Left ventricle myocardium inferior (tissue), 1 donor: ENCODE measurements around the gene MYL5. TPM values are rescaled to one million over a fixed set of nuclear protein-coding genes. Genes with fewer than 3 reads are reported as not detected.

ENCODE experiments used
- DNase-seq: peaks from one replicate; pipeline ENCODE4 v3.0.0-alpha.2; 2020
- H3K27ac ChIP-seq: fragments of 200-600 bp; replicated peaks from 2 replicates; pipeline ENCODE4 v1.8.0; 2021
- H3K27me3 ChIP-seq: fragments of 200-600 bp; 2 replicates; pipeline ENCODE4 v1.8.0; 2021; ENCODE audit warnings: low read depth
- H3K36me3 ChIP-seq: fragments of 200-600 bp; 2 replicates; pipeline ENCODE4 v1.8.0; 2021
- H3K4me1 ChIP-seq: fragments of 200-600 bp; 2 replicates; pipeline ENCODE4 v1.8.0; 2021
- H3K4me3 ChIP-seq: fragments of 200-600 bp; 2 replicates; pipeline ENCODE4 v1.8.0; 2021; ENCODE audit warnings: mild to moderate bottlenecking, moderate library complexity
- H3K9me3 ChIP-seq: fragments of 200-600 bp; replicated peaks from 2 replicates; pipeline ENCODE4 v1.8.0; 2021
- intact Hi-C: fragments of 100-400 bp; cut with micrococcal nuclease; formaldehyde crosslinking; loops from one replicate; pipeline ENCODE4 v1.11.0; 2022
- total RNA-seq: library from RNA; stranded (reverse); fragmentation: NEBNext Ultra II Directional; extraction: Animal tissue kit (Norgen Biotek cat#: 25700); gene quantifications from one replicate; pipeline ENCODE4 v1.2.1, GENCODE V29; 2021
- TF ChIP-seq, protein P1 (sequence below): fragments of 200-600 bp; IDR thresholded peaks from 2 replicates; pipeline ENCODE4 v1.8.0; 2021; ENCODE audit warnings: antibody characterized with exemption, mild to moderate bottlenecking, borderline replicate concordance
- donor health status: DM: no; HTN: yes; CAD: no; lungs with severe emphysema.

The MYL5 gene
- total RNA-seq, 1 donor from 2014 or later, result 4.5 TPM

DNA sequence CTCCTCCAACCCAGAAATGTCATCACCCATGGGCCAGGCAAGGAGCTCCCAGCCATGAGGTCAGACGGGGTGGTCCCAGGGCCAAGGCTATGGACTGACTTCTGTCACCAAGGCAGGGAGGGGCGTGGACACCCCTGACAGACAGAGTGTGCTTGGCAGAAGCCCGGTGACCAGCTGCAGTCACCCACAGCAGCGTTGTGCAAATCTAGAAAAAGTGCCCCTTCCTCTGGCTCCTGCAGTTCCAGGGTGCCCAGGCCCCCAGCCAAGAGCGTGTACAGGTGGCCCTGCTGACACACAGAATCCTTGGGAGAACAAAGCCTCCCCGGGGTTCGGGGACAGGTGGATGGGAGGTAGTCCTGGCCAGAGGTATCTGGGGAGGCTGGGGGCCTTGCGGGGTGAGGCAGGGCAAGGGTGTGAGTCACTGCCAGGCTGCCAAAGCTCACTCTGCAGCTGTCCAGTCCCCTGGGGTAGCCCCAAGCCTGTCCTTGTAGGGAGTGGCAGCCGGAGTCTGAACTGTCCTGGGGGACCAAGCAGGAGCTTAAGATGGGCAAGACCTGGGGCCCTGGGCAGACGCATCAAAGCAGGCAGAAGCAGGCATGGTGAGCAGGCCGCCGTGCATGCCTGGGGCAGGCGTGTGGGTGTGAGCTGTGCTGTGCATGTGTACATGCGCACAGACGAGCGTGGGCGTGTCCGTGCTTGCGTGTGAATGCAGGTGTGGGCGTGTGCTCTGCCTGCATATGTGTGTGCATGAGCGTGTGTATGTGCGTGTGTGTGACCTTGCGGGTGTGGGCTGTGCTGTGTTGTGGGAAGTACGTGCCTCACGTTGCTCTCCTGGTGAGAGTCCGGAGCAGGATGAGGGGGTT, 3.3 kb downstream of the MYL5 start:
- no peaks in the 10 kb centered on the region for H3K27me3 ChIP-seq
- H3K9me3 ChIP-seq, result no peaks in the 10 kb centered on the region
- H3K27ac ChIP-seq, result no peak overlapping the region
- peaks cover 6% of the 10 kb centered on the region for H3K36me3 ChIP-seq
- TF ChIP-seq, protein P1, sequence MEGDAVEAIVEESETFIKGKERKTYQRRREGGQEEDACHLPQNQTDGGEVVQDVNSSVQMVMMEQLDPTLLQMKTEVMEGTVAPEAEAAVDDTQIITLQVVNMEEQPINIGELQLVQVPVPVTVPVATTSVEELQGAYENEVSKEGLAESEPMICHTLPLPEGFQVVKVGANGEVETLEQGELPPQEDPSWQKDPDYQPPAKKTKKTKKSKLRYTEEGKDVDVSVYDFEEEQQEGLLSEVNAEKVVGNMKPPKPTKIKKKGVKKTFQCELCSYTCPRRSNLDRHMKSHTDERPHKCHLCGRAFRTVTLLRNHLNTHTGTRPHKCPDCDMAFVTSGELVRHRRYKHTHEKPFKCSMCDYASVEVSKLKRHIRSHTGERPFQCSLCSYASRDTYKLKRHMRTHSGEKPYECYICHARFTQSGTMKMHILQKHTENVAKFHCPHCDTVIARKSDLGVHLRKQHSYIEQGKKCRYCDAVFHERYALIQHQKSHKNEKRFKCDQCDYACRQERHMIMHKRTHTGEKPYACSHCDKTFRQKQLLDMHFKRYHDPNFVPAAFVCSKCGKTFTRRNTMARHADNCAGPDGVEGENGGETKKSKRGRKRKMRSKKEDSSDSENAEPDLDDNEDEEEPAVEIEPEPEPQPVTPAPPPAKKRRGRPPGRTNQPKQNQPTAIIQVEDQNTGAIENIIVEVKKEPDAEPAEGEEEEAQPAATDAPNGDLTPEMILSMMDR, result no peak
- intact Hi-C loops, result no loop called here
- no peak overlapping the region for H3K4me3 ChIP-seq
- no peak for DNase-seq
- peaks cover 48% of the 10 kb centered on the region for H3K4me1 ChIP-seq

DNA sequence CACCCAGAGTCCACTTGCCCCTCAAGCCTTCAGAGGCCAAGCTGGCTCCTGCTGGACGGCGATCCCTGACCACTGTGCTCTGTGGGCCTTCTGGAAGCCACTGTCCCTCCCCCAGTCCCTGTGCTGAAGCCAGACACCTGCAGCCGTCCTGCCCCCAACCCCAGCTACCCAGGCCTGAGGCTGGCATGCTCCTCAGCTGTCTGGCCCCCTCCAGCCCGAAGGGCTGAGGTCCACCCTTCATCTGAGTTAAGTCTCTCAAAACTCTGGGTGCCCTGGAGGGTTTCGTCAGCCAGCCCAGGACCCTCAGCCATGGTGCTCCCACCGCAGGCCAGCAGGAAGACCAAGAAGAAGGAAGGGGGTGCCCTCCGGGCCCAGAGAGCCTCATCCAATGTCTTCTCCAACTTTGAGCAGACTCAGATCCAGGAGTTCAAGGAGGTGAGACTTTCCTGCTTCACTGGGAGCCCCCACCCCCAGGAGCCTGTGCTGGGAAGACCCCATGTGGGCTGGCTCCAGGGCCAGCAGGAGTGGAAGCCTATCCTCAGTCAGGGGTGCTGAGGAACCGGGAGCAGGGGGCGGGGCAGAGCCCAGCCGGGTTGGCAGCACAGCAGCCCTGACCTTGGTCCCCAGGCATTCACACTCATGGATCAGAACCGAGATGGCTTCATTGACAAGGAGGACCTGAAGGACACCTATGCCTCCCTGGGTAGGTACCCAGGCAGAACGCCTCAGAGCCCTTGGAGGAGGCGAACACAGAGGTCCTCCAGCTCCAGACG, 4.2 kb downstream of the MYL5 start:
- no peaks in the 10 kb centered on the region for H3K9me3 ChIP-seq
- H3K36me3 ChIP-seq, result no peaks in the 10 kb centered on the region
- TF ChIP-seq, protein P1, result no peak
- no peak overlapping the region for H3K4me3 ChIP-seq
- intact Hi-C loops, result no loop called here
- H3K27me3 ChIP-seq, result no peaks in the 10 kb centered on the region
- peaks cover 47% of the 10 kb centered on the region for H3K4me1 ChIP-seq
- H3K27ac ChIP-seq, result no peak overlapping the region
- DNase-seq, result no peak

DNA sequence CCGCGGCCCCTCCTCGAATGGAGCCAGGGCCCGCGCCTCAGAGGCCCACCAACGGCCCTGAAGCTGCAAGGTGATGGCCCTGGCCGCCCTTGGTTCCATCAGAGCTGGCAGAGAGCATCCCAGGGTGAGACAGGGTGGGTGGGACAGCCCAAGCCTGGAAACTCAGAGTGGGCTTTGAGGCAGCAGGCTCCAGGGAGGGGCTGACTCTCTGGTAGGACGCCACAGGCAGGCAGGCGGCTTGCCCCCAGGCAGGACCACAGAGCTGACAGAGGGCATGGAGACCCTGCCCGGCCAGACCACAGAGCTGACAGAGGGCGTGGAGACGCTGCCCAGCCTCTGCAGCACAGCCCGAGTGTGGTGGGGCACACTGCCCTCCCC, 4.8 kb downstream of the MYL5 start:
- intact Hi-C loops, result no loop called here
- Histone ChIP-seq H3K27me3 (no peaks in the 10 kb centered on the region), H3K9me3 (no peaks in the 10 kb centered on the region), H3K36me3 (no peaks in the 10 kb centered on the region), H3K4me3 (no peak overlapping the region), H3K27ac (no peak overlapping the region), H3K4me1 (peaks cover 47% of the 10 kb centered on the region)
- TF ChIP-seq, protein P1, result no peak
- DNase-seq, result no peak

DNA sequence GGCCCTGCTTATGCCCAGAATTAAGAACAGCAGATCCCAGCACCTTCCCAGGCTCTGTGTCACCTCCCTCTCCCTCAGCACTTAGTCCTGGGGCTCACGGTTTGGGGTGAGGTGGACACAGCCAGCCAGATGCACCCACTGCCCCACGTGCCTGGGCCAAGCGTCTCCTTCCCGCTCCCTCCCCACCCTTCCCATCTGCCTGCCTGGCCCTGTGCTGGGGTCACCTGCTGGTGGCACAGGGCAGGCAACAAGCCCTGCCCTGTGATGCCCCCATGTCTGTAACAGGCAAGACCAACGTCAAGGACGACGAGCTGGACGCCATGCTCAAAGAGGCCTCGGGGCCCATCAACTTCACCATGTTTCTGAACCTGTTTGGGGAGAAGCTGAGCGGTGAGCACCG, 5.3 kb downstream of the MYL5 start:
- TF ChIP-seq, protein P1, result no peak
- intact Hi-C loops, result no loop called here
- no peak for DNase-seq

DNA sequence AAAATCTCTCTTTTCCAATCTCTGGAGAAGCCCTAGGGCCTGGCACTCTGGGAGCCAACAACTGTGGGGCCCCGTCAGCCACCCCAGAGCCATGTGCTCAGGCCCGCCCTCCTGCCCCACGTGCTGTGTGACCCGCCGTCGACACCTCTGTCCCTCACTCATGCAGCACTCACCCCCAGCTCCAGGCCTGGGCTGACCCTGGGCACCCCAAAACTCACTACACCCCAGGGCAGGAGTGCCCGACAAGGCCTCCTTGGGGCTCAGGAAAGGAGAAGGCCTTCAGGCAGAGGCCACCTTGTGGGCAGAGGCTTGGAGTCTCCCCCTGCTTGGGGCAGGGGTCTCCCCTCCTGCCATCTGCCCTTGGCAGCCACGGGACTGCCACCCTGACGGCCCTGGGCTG, 5.7 kb downstream of the MYL5 start:
- DNase-seq, result no peak
- Histone ChIP-seq H3K9me3 (no peaks in the 10 kb centered on the region), H3K27me3 (no peaks in the 10 kb centered on the region), H3K36me3 (no peaks in the 10 kb centered on the region), H3K4me3 (no peak overlapping the region), H3K4me1 (peaks cover 42% of the 10 kb centered on the region), H3K27ac (no peak overlapping the region)
- TF ChIP-seq, protein P1, result no peak
- intact Hi-C loops, result no loop called here

More for the DNA sequence above, 5.3 kb downstream of the MYL5 start:
- H3K27me3 ChIP-seq, result no peaks in the 10 kb centered on the region
- no peaks in the 10 kb centered on the region for H3K36me3 ChIP-seq
- H3K4me3 ChIP-seq, result no peak overlapping the region
- H3K9me3 ChIP-seq, result no peaks in the 10 kb centered on the region
- H3K4me1 ChIP-seq, result peaks cover 47% of the 10 kb centered on the region
- H3K27ac ChIP-seq, result no peak overlapping the region
